HCT116 (cell line): Measurements from ENCODE around the gene S100G.

ENCODE experiments used
- EGR1 ChIP-seq: IDR thresholded peaks from 2 replicates; pipeline ENCODE4 v1.6.1; 2012; ENCODE audit warnings: low read depth
- EZH2phosphoT487 ChIP-seq: fragments of 200-600 bp; IDR thresholded peaks from 2 replicates; pipeline ENCODE4 v1.6.1; 2018; ENCODE audit warnings: antibody characterized with exemption, borderline replicate concordance
- POLR2A ChIP-seq: IDR thresholded peaks from 2 replicates; pipeline ENCODE4 v1.7.0; 2011; ENCODE audit warnings: borderline replicate concordance; ENCODE audit not compliant: insufficient read depth, insufficient read length; ENCODE audit errors: extremely low read depth
- POLR2AphosphoS5 ChIP-seq: IDR thresholded peaks from 2 replicates; pipeline ENCODE4 v1.6.1; 2011; ENCODE audit warnings: mild to moderate bottlenecking, low read depth, low read length, moderate library complexity
- YY1 ChIP-seq: IDR thresholded peaks from 2 replicates; pipeline ENCODE4 v1.6.1; 2011; ENCODE audit warnings: low read length, low read depth, moderate library complexity, mild to moderate bottlenecking; ENCODE audit not compliant: insufficient replicate concordance; ENCODE audit errors: extremely low read depth
- ZFX ChIP-seq: fragments of 450-650 bp; IDR thresholded peaks from 2 replicates; pipeline ENCODE4 v1.6.1; 2017
- ZNF274 ChIP-seq: fragments of 200-500 bp; sonication (Bioruptor generic); IDR thresholded peaks from 2 replicates; pipeline ENCODE4 v1.6.1; 2014; ENCODE audit warnings: mild to moderate bottlenecking, low read depth, low read length, inconsistent platforms
- TF ChIP-seq, protein P1 (sequence below), 3 experiments: fragments of 200-600 bp in 1 of 3; sonication (generic) in 1 of 3; IDR thresholded peaks in 2 of 3; conservative IDR thresholded peaks in 1 of 3; 2 replicates each; pipeline ENCODE4 v1.5.1; 2012 to 2017; ENCODE audit warnings: low read depth in 2 of 3, low read length in 2 of 3, antibody characterized with exemption in 1 of 3, borderline replicate concordance in 1 of 3, control low read depth in 1 of 3, mild to moderate bottlenecking in 1 of 3, mixed read lengths in 1 of 3, mixed run types in 1 of 3, moderate library complexity in 1 of 3; ENCODE audit not compliant: insufficient read depth in 1 of 3
- TF ChIP-seq, protein P2 (sequence below): IDR thresholded peaks from 2 replicates; pipeline ENCODE4 v1.6.1; 2012
- TF ChIP-seq, protein P3 (sequence below): IDR thresholded peaks from 2 replicates; pipeline ENCODE4 v1.6.1; 2011; ENCODE audit warnings: mild to moderate bottlenecking, low read length, moderate library complexity; ENCODE audit not compliant: insufficient replicate concordance; ENCODE audit errors: extremely low read depth
- TF ChIP-seq, protein P4 (sequence below): IDR thresholded peaks from 2 replicates; pipeline ENCODE4 v1.6.1; 2012

DNA sequence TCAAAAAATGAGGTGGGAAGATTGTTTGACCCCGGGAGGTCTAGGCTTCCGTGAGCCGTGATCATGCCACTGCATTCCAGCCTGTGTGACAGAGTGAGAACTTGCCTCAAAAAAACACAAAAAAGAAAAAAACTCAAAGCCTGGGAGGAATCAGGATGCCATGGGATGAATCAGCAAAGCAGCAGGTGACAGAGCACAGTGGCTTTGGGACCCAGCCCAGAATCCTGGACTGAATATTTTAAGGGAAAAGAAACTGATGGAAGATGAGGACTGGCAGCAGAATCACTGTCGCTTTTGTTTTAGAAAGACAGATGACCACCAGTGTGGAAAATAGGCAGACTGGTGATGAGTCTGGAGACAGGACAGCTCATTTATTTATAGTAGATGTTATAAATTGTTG lies 16.6 kb downstream of the S100G start:
- TF ChIP-seq, protein P1, sequence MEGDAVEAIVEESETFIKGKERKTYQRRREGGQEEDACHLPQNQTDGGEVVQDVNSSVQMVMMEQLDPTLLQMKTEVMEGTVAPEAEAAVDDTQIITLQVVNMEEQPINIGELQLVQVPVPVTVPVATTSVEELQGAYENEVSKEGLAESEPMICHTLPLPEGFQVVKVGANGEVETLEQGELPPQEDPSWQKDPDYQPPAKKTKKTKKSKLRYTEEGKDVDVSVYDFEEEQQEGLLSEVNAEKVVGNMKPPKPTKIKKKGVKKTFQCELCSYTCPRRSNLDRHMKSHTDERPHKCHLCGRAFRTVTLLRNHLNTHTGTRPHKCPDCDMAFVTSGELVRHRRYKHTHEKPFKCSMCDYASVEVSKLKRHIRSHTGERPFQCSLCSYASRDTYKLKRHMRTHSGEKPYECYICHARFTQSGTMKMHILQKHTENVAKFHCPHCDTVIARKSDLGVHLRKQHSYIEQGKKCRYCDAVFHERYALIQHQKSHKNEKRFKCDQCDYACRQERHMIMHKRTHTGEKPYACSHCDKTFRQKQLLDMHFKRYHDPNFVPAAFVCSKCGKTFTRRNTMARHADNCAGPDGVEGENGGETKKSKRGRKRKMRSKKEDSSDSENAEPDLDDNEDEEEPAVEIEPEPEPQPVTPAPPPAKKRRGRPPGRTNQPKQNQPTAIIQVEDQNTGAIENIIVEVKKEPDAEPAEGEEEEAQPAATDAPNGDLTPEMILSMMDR (IDR thresholded peaks at IDR 0.05 in 2 of 3, conservative IDR thresholded peaks at IDR 0.05 in 1 of 3; ENCODE audit: borderline replicate concordance in 1 of 3, insufficient read depth in 1 of 3, low read depth in 2 of 3, low read length in 2 of 3), result no peak
- TF ChIP-seq EGR1 (no peak), ZNF274 (no peak), YY1 (no peak), POLR2AphosphoS5 (no peak), EZH2phosphoT487 (no peak), POLR2A (no peak), ZFX (no peak)
- TF ChIP-seq, protein P2, sequence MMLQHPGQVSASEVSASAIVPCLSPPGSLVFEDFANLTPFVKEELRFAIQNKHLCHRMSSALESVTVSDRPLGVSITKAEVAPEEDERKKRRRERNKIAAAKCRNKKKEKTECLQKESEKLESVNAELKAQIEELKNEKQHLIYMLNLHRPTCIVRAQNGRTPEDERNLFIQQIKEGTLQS, result no peak
- TF ChIP-seq, protein P3, sequence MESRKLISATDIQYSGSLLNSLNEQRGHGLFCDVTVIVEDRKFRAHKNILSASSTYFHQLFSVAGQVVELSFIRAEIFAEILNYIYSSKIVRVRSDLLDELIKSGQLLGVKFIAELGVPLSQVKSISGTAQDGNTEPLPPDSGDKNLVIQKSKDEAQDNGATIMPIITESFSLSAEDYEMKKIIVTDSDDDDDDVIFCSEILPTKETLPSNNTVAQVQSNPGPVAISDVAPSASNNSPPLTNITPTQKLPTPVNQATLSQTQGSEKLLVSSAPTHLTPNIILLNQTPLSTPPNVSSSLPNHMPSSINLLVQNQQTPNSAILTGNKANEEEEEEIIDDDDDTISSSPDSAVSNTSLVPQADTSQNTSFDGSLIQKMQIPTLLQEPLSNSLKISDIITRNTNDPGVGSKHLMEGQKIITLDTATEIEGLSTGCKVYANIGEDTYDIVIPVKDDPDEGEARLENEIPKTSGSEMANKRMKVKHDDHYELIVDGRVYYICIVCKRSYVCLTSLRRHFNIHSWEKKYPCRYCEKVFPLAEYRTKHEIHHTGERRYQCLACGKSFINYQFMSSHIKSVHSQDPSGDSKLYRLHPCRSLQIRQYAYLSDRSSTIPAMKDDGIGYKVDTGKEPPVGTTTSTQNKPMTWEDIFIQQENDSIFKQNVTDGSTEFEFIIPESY, result no peak
- TF ChIP-seq, protein P4, sequence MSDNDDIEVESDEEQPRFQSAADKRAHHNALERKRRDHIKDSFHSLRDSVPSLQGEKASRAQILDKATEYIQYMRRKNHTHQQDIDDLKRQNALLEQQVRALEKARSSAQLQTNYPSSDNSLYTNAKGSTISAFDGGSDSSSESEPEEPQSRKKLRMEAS, result no peak
